ENCODE measurements around the gene IMPDH1. TPM values are rescaled to one million over a fixed set of nuclear protein-coding genes. Genes with fewer than 3 reads are reported as not detected.

IMPDH1 gene
- total RNA-seq, 1 donor from 2014 or later = 63.2 TPM

Other genes with a start within 250 kb of the IMPDH1 start
- gene LEP, start 168.7 kb downstream of the IMPDH1 start, total RNA-seq = not detected in 2 replicates
- 43.8 and 46.3 TPM in 2 replicates for gene RBM28, start 66.1 kb downstream of the IMPDH1 start, total RNA-seq
- gene PRRT4, start 48.3 kb downstream of the IMPDH1 start, total RNA-seq = not detected in 2 replicates
- 8.1 and 10.4 TPM in 2 replicates for gene HILPDA, start 45.9 kb upstream of the IMPDH1 start, total RNA-seq
- 36.6 and 39.6 TPM in 2 replicates for gene METTL2B, start 66.8 kb upstream of the IMPDH1 start, total RNA-seq

All from T-helper 1 cell treated with Interleukin-12 subunit alpha and Interleukin-12 subunit beta and Interleukin-4 antibody, amounts not matched to agents 30 ng/mL and 1 ng/mL, for 36 hours (primary cell).